Islet of Langerhans (tissue), 1 donor: ENCODE data around the gene CUX1.
"Not testable (repeated sequence)": the region's sequence is repeated elsewhere in the genome, so short reads cannot be mapped to it uniquely, and the experiment has no call there.

Experiments
- FAIRE-seq: peaks from one replicate; lab custom pipeline; 2011; peaks lifted over from hg19 to GRCh38; lab: Jason Lieb, UNC

Gene CUX1

GRCh38 chr7:102292813-102293798 is 475.7 kb downstream of the CUX1 start:
- no peak for FAIRE-seq

DNA sequence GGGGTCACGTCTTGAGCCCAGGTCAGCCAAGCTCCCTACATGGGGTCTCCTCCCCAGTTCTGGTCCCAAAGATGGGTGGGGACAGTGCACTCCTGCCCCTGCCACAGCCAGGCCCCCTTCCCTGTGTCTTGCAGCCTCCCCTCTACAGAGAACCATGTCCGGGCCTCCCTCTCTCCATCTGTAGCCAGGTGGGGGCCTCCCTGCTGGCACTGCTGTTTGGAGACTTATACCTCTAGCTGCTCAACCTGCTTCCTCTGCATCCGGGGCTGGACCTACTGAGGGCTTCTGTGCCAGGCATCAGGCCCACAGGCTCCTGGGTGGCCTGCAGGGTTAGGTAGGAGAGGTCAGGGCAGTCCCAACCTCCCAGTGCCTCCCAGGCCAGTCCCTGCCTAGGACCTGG is 477.2 kb downstream of the CUX1 start:
- no peak for FAIRE-seq

DNA sequence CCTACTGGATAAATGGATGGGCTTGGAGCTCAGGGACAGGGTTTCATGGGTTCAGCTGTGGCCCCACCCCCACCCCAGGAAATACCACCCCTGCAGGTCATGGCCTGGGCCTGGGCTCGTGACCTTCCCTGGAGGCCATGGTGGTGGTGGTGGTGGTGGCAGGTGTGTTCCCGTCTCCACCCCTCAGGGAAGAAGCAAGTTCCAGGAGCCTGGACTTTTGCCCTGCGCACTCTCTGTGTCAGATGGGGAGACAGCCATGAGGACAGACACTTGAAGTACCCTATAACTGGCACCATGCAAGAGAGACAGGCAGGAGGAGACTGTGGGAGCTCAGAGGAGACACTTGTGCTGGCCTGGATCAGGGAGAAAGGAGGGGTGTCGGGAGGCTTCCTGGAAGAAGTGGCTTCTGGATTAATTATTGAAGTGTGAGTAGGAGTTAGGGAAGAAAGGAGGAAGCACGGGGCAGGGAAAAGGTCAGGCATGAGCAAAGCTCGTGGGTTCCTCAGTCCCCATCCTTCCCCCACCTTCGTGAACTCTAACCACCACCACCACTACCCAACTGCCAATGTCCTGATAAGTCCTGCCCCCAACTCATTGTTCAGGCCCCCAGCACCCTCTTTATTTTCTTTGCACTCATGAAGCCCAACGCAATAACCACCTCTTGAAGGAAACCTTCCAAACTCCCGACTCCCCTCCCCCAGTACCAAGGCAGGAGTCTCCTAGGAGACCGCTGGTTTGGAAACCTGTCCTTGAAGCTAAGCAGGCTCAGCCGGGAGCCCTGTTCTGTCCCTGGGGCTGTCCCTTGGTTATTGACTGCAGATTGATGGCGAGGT is 478.1 kb downstream of the CUX1 start:
- FAIRE-seq, result no peak

- no peak for FAIRE-seq
These were observed 478.7 kb downstream of the CUX1 start for GRCh38 chr7:102296179-102296438.

- FAIRE-seq, result no peak
These were observed 479.1 kb downstream of the CUX1 start for GRCh38 chr7:102296514-102296913.

DNA sequence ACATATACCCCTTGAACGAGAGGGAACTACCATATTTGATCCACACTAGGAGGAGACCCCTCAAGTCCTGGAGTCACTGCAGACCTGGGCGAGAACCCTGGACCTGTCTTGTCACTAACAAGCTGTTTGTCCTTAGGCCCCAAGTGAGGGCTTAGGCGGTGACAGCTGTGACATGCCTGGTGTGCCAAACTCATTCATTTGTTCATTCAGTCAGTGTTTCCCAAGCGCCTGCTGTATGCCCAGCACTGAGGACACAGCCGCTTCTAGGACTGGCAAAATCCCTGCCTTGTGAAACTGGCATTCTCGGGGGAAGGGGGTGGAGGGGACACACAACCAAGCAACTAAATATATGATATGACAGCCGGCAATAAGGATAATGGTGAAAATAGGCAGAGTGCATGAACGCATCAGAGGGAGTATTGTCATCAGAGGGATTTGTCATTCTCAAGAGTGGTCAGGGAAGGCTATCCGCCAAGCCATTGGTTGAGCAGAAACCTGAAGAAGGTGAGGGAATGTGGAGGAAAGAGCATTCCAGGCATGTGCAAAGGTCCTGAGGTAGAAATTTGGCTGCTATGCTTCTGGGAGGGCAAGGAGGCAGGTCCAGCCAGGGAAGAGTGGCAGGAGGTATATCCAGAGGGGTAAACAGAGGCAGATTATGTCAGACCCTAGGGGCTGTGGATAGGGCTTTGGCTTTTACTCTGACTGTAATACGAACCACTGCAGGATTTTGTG is 480.2 kb downstream of the CUX1 start:
- FAIRE-seq, result no peak

- no peak for FAIRE-seq
These were observed 483.3 kb downstream of the CUX1 start for GRCh38 chr7:102300643-102301221.

DNA sequence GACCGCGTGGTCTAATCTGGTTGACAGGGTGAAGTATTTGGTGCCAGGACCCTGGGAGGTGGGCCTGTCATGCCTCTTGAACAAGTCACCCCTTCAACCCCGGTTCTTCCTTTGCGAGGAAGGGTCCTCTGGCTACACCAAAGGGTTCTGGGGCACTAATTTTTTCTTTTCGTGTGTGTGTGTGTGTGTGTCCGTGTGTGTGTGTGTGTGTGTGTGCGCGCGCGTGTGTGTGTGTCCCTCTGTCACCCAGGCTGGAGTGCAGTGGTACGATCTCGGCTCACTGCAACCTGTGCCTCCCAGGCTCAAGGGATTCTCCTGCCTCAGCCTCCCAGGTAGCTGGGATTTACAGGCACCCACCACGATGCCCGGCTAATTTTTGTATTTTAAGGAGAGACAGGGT is 483.9 kb downstream of the CUX1 start:
- not testable (repeated sequence) for FAIRE-seq

DNA sequence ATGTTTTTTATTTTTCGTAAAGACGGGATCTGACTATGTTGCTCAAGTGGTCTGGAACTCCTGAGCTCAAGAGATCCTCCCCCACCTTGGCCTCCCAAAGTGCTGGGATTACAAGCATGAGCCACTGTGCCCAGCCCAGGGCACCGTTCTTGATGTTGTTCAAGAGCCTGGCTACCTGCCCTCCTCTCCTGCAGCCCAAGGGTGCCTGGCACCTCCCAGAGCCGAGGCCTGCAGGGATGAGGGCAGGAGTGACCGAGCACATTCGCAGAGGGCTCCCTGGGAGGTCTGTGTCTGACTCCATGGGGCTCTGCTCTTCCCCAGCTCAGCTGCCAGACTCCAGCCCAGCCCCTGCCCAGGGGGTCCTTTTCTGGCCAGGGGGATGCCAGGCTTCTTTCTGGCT is 484.6 kb downstream of the CUX1 start:
- no peak for FAIRE-seq

- no peak for FAIRE-seq
These were observed 486.4 kb downstream of the CUX1 start for GRCh38 chr7:102303669-102304422.

GRCh38 chr7:102304668-102305067 is 487.2 kb downstream of the CUX1 start:
- no peak for FAIRE-seq

- no peak for FAIRE-seq
These were observed 488.2 kb downstream of the CUX1 start for GRCh38 chr7:102305414-102306268.

GRCh38 chr7:102306916-102307677 is 489.7 kb downstream of the CUX1 start:
- FAIRE-seq, result no peak

GRCh38 chr7:102310414-102310815 is 493.0 kb downstream of the CUX1 start:
- no peak for FAIRE-seq

DNA sequence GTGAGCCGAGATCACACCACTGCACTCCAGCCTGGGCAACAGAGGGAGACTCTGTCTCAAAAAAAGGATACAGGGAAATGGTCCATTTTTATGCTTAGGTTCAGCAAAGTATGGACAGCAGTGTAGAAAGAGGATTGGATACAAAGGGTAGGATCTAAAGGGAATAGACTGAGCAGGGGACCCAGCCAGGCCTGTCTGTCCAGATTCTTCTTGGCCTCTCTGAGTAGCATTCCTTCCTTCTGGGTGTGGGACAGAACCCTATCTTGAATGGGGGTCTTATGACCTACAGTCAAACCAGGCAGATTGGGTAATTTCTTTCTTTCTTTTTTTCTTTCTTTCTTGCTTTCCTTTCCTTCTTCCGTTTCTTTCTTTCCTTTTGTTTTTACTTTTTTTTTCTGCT is 494.9 kb downstream of the CUX1 start:
- no peak for FAIRE-seq

- FAIRE-seq, result no peak
These were observed 496.8 kb downstream of the CUX1 start for GRCh38 chr7:102313997-102314780.

GRCh38 chr7:102317231-102318059 is 500.0 kb downstream of the CUX1 start:
- no peak for FAIRE-seq

DNA sequence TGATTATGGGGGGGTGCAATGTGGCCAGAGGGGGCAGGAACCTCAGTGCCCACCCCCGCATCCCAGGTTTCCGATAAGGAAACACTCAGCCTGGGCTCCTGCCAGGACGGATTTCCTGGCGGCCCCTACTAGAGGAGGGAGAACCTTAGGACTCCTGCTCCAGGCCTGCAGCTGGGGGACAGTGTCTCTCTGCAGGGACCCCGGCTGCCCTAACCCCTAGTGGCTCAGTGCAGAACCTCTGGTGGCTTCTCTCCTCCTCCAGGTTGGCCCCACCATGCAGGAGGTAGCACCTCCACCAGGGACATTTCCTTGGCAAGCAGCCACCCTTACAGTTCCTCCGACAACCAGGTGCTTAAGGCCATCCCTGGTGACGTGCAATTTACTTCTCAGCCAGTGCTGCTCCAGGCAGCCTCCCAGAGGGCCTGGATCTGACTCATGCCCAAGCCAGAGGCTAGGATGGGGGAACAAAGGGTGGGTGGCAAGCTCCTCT is 501.1 kb downstream of the CUX1 start:
- no peak for FAIRE-seq
